D721Med (cell line): ENCODE data around the gene UBD.

Experiments
- DNase-seq: peaks from one replicate; pipeline ENCODE4 v3.0.0; 2011; ENCODE audit warnings: low spot score; ENCODE audit not compliant: insufficient read length
- FAIRE-seq: peaks from 2 replicates; lab custom pipeline; 2011; peaks lifted over from hg19 to GRCh38; lab: Jason Lieb, UNC
- TF ChIP-seq, protein P1 (sequence below): IDR thresholded peaks from 2 replicates; pipeline ENCODE4 v1.5.1; 2012; ENCODE audit warnings: mild to moderate bottlenecking, control low read depth; ENCODE audit not compliant: insufficient read depth; ENCODE audit errors: missing control alignments

Gene UBD

DNA sequence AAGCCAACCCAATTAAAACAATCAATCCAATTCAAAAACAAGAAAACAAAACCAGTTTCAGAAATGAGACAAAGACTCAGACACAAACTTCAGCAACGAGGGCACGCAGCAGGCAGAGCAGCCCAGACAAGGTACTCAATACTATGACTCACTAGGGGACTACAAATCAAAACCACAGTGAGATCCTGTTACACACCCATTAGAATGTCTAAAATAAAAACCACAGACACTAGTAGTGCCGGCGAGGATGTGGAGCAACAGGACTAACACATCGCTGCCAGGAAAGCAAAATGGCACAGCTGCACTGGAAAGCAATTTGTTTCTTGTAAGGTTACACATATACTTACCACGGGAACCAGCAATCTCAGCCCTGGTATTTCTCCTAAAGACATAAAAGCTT lies 43.4 kb downstream of the UBD start:
- DNase-seq: no peak
- TF ChIP-seq, protein P1, sequence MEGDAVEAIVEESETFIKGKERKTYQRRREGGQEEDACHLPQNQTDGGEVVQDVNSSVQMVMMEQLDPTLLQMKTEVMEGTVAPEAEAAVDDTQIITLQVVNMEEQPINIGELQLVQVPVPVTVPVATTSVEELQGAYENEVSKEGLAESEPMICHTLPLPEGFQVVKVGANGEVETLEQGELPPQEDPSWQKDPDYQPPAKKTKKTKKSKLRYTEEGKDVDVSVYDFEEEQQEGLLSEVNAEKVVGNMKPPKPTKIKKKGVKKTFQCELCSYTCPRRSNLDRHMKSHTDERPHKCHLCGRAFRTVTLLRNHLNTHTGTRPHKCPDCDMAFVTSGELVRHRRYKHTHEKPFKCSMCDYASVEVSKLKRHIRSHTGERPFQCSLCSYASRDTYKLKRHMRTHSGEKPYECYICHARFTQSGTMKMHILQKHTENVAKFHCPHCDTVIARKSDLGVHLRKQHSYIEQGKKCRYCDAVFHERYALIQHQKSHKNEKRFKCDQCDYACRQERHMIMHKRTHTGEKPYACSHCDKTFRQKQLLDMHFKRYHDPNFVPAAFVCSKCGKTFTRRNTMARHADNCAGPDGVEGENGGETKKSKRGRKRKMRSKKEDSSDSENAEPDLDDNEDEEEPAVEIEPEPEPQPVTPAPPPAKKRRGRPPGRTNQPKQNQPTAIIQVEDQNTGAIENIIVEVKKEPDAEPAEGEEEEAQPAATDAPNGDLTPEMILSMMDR: no peak
- FAIRE-seq: no peak

DNA sequence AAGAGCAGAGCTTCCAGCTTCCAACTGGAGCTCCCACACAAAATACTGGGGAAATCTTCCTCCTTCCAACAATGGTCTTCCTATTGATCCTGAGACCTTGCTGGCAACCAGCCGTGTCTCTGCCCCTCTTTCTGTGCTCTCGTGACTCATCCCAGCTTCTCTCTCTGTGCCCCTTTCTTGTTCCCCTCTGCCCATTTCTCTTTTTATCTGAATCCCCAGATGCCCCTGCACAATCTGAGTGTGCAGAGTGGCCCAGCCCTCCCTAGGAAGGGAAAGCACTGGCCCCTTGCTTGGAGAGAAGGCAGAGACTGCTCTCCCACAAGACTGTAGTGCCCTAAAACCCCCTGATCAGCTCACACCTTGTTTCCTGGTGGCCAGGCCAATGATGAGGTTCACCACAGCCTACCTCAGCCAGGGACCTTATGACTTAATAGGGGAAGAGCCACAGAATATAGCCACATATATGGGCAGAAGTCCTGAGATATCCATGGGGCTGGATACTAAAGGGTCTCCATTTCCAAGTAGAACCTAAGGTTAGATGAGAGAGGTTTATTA lies 48.7 kb downstream of the UBD start:
- DNase-seq: no peak
- FAIRE-seq: no peak
- TF ChIP-seq, protein P1: no peak

DNA sequence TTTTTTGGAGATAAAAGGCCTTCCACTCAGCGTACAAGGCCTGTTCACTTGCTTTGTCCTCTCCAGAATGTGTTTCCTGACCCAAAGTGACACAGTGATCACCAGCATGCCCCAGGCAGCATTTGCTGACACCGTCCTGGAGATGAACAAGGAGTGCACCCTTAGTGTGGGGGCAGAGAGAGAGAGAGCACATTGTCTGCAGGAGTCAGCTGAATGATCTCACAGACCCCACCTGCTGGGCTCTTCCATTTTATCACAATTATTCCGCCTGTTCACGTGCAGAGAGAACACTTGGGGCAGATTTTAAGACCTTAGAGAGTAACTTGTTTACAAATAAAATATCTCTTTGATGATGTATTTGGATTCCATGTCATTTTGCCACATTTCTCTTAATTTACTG lies 49.3 kb downstream of the UBD start:
- no peak for FAIRE-seq
- no peak for DNase-seq
- TF ChIP-seq, protein P1: no peak

DNA sequence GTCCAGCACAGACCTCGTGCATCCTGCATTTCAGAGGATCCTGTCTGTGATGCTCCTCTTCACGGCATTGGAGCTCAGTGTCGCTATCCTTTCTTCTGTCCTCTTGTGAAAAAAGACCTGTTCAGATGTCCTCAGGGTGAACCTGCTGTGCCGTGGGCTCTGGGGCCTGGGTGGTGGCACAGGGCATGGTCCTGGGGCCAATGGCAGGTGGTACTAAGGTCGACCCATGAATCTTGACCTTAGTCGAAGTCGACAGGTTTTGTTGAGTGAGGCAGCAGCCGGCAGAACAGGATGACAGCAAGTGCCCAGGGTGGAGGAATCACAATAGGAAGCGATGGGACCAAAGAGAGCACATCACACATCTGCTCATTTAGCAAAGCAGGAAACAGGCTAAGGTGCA lies 49.8 kb downstream of the UBD start:
- DNase-seq (no peak), FAIRE-seq (no peak)
- TF ChIP-seq, protein P1: no peak

DNA sequence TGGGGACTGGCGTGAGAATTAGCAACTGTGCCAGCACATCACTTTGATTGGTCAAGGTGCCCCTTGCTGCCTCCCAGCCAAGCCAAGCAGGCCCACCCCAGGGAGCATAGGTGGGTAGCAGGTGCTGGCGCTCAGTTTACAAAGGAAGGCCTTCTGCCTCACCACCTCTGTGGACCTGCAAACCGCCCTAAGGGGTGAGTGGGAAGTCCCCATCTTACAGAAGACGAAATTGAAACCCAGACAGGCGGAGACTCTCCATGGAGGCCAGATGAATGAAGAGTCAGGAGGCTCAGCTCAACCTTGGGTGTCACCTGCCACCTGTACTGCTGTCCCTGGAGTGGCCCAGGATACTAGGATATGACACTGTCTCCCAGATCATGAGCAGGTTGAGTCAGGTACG lies 50.3 kb downstream of the UBD start:
- TF ChIP-seq, protein P1: no peak
- DNase-seq (no peak), FAIRE-seq (no peak)

DNA sequence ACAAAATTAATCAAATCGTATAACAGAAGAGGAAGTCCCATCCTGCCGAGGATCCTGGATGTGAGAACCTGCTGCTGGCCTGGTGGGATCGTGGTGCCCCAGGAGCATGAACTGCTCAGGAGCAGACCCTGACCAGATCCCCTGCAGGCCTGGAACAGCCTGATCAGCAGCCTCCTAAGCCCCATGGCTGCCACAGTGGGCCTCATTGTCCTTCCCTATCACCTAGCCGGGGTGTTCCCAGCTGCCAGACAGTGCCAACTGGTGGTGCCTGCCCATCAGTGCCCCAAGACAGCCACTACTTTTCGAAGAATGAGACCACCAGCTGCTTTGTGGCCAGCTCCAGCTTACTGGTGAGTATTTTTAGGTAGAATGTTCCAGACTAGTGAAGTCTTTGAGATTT lies 52.2 kb downstream of the UBD start:
- no peak for FAIRE-seq
- no peak for DNase-seq
- TF ChIP-seq, protein P1: no peak

DNA sequence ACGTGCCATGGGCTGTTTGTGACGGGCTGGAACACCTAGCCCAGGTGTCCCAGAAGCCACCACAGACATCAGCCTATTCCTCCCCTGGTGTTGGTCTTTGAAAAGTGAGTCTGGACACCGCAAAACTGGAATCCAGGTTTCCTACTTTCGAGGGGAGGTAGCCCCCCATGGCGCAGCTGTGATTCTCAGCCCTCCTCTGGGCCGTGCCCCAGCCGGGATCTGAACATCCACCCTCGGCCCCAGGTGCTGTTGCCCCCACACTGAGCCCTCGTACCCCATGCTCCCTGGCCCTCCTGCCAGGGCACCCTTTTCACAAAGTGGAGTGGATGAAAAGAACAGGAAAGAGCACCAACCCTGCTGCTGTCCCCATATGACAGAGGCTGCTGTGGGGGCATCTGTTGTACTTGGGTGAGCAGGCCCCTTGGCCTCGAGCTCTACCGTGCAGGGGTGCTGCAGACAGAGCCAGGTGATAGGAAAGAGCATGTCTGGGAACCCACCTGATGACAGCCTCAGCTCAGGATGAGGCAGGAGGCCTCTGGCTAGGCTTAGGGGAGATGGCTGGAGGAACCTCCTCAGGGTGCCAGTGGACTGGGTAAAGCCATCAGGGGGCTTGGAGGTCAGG lies 53.0 kb downstream of the UBD start:
- TF ChIP-seq, protein P1: no peak
- FAIRE-seq (no peak), DNase-seq (no peak)
